HG03520 (cell line): ENCODE results near the gene OR2B2.
A peak's percentile ranks its signal among the peaks of the same experiment; 100 is the strongest.

Source experiments
- ATAC-seq: cut with Tn5 transposase; IDR thresholded peaks from one replicate; pipeline ENCODE4 v1.9.1; 2021; ENCODE audit warnings: mild to moderate bottlenecking, moderate library complexity; ENCODE audit not compliant: unreplicated experiment

Gene OR2B2

DNA sequence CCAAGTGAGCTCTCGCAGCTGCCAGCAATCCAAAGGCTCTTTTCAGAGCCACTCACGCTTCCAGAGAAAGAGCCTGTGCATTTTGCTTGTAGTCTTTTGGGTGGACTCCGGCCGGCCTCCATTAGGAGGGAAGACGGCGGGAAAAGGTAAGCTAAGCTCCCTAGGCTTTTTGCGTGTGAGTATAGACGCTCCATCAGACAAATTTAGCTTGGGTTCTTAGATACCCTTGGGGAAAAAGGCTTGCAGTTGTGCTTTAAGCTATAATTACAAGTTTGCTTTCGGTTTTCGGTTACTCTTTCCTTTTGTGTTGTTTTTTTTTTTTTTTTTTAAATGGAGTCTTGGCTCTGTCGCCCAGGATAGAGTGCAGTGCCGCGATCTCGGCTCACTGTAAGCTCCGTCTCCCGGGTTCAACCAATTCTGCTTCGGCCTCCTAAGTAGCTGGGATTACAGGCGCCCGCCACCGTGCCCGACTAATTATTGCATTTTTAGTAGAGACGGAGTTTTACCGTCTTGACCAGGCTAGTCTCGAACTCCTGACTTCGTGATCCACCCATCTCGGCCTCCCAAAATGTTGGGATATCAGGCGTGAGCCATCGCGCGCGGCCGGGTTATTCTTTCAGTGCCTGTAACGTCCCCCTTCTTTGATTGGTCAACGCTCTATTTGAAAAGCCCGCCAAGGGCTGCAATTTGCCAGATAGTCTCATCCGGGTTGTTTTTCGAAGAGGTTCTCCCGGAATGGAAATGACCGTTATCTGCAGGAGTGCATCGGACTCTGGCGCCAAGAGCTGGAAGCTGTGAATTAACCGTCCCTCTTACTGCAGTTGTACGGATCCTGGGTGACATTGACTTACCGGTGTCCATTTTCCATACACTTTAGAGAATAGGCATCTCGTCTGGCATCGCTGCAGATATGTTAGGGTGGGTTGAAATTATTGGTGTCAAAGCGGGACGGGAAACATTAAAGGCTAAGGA is 18.1 kb downstream of the OR2B2 start:
- ATAC-seq, result no peak

DNA sequence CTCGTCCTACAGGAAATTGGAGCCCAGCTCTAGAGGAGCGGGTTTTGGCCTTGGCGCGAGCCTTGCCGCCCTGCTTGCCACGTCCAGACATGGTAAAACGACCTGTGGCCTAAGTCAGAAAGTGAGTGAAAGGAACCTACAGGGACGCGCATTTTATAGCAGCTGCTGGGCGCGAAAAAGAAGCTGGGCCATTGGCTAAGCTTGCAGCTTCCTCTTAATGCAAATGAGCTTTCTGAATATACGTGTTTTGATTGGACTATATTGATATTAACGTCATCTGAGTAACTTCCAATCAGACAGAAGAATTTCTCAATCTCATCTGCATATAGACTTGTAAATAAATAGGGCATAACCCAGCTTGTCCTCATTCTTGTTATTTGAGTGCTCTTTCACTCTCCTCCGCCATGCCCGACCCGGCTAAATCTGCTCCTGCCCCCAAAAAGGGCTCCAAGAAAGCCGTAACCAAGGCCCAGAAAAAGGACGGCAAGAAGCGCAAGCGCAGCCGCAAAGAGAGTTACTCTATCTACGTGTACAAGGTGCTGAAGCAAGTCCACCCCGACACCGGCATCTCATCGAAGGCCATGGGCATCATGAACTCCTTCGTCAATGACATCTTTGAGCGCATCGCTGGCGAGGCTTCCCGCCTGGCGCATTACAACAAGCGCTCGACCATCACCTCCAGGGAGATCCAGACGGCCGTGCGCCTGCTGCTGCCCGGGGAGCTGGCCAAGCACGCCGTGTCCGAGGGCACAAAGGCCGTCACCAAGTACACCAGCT is 18.9 kb downstream of the OR2B2 start:
- peak; percentile 43 for ATAC-seq

DNA sequence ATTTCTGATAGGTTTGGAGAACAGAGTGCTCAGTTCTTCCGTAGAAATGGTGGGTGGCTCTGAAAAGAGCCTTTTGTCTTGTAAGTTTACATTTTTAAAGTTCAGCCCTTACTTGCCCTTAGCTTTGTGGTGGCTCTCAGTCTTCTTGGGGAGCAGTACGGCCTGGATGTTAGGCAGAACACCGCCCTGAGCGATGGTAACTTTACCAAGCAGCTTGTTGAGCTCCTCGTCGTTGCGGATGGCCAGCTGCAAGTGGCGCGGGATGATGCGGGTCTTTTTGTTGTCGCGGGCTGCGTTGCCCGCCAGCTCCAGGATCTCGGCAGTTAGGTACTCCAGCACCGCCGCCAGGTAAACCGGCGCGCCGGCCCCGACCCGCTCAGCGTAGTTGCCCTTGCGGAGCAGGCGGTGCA is 19.5 kb downstream of the OR2B2 start:
- no peak for ATAC-seq

DNA sequence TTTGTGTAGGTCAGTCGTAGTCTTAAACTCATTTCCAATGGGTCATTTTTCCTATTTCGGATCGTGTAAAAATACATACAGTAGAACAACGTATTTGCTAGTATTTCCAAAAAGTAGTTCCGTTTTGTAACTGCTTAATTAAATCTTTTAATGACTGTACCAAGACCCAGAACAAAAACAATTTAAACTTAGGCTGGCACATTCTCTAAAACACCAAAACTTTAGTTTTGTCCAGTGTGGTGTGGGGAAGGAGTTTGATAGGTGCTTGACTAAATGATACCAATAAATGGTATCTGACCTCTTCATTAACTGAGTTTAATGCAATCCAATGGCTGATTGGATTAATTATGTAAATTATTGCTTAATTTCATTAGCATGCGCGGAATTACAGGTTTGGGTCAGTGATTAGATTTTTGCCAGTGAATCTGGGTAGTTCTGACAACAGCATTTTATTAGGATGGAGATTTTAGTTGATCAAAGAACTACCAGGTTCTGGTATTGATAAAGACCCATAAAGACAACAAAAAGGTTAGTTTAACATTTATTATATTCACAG is 20.8 kb downstream of the OR2B2 start:
- ATAC-seq, result no peak

DNA sequence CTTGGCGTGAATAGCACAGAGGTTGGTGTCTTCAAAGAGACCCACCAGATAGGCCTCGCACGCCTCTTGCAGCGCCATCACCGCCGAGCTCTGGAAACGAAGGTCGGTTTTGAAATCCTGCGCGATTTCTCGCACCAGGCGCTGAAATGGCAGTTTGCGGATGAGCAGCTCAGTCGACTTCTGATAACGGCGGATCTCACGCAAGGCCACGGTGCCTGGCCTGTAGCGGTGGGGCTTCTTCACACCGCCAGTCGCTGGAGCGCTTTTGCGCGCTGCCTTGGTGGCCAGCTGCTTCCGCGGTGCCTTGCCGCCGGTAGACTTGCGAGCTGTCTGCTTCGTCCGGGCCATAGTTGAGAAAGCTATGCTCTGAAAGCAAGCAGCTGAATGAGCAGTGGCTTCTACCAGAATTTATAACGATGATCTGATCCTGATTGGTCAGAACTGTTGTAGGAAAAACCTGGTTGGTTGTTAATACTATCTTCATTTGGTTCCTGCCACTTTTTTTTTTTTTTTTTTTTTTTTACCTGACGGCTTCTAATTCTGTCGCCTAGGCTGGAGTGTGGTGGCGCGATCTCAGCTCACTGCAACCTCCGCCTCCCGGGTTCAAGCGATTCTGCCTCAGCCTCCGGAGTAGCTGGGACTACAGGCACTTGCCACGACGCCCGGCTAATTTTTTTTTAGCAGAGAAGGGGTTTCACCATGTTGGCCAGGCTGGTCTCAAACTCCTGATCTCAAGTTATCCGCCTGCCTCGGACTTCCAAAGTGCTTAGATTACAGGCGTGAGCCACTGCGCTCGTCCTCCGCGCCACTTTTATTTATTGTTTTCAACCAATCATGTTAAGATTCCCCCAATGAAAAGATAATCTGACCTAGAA is 21.5 kb downstream of the OR2B2 start:
- ATAC-seq, result peak; percentile 37

DNA sequence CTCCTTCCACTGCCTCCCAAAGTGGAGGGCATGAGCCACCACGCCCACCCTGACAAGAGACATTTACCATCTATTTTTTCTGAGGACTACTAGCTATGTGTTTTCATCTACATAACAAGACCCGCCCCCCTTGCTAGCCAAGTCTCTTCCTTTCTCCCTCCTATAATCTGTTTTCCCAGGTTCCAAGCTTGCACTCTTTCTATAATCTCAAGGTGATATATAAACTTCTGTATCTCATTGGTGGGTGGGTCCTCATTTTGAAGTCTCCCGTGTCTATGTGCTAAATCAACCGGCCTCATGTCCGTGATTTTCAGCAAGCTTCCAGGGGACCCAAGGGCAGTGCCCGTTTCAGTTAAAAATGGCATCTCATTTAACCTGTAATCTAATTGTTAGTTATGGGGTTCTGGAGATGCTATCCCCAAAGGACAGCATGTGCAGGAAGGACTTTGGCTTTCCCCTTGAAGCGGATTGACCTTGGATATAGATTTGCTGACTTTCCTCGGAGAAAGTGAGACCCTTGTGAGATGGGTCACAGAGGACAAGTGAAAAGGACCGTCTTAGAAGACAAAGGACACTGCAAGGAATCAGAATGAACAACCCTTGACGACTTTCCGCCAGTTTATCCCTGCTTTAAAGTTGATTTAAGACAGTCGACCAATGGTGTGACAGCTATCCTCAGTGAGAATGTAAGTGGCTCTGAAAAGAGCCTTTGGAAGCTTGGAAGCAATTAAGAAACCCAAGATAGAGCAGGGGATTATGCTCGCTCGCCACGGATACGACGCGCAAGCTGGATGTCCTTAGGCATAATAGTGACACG is 22.4 kb downstream of the OR2B2 start:
- no peak for ATAC-seq

DNA sequence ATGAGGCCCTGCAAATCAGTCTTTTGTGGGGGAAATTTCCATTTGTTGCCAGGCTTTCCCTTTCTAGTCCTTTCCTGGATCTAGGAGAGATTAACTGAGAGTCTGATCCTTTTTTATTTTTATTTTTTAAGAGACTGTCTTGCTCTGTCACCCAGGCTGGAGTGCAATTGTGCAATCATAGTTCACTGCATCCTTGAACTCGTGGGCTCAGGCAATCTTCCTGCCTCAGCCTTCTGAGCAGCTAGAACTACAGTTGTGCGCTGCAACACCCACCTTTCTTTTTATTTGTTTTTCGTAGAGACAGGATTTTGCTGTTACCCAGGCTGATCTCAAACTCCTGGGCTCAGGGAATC is 22.9 kb downstream of the OR2B2 start:
- no peak for ATAC-seq

DNA sequence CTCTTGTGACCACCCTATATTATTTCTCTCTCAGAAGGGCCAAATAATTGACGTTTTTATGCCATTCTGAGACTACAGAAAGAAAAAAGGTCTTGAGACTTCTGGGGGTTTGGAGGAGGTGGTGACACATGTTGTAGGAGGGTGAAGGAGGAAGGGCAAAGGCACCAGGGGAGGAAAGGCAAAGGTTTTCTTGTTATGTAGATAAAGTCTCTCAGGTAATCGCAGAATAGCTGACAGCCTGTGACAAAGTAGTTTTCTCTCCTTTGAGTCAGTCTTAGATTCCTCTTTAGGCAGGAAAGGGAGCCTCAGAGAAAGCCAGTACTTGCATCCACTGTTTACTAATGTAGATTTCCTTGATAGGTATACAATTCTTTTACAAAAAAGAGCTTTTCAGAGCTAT is 23.6 kb downstream of the OR2B2 start:
- ATAC-seq, result no peak

DNA sequence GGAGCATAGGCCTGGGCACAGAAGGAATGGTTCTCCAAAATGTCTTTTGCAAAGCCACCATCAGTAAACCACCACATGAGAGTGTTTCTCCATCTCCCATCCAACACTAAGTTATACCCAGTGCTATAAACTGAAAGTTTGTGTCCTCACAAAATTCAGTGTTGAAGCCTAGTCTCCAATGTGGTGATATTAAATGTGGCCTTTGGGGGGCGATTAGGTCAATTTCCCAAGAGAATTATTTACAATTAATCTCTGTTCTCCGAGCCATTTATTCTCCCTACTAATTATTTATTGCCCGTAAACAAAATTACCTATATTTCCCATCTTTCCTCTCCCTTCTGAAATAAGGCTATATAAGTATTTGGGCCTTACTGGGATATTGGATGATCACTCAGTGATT is 26.1 kb downstream of the OR2B2 start:
- no peak for ATAC-seq

DNA sequence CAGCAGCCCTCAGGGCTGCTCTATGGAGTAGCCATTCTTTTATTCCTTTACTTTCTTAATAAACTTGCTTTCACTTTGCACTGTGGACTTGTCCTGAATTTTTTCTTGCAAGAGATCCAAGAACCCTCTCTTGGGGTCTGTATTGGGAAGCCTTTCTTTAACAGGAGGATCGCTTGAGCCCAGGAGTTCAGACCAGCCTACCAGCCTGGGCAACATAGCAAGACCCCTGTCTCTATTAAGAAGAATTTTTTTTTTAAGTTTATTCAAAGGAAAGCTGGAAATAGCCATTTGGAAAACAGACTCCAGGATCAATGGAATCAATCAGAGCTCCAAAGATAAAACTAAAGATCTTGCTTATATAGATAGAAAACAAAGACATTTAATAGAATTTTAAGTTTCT is 29.1 kb downstream of the OR2B2 start:
- ATAC-seq, result no peak

DNA sequence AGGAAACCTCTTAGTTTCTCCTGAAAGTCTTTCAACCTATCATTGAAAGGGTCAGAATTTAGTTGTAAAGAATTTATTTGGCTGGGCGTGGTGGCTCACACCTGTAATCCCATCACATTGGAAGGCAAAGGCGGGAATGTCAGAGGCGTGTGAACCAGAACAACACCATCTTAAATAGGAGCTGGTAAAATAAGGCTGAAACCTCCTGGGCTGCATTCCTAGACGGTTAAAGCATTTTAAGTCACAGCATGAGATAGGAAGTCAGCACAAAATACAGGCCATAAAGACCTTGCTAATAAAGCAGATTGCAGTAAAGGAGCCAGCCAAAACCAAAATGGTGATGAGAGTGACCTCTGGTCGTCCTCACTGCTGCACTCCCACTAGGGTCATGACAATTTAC is 29.6 kb downstream of the OR2B2 start:
- no peak for ATAC-seq

DNA sequence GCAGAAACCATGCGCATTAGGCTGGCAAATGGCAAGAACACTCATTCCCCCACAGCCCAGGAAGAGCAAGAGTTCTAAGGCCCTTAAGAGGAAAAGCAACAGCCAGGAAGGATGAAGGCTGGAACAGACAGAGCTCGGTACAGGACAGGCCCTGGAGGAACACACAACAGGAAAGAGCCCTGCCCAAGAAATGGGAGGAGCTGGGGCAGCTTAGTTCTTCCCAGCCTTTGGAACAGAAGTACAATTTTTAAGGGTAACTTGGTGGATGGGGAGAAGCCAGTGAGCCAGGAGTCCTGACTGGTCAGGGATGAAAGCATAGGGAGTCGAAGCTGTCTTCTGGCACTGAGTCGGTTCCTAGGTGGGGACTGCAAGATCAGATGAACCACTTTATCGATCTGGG is 32.4 kb downstream of the OR2B2 start:
- no peak for ATAC-seq

DNA sequence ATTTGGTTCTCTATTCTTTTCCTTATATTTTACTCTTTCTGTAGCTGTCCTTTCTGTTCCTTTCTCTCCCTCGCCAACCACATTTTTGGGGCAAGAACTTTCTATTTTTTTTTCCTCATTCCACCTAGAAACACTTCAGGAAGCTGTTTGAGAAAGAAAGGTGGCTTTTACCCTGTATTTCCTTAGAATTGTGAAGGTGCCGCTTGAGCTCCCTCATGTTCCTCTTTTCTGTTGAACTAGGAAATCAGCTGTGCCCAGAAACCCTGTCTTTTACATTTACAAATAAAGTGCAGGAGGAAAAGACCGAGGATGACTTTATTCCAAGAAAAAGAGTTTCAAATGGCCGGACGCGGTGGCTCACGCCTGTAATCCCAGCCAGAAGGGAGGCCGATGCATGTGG is 38.2 kb downstream of the OR2B2 start:
- ATAC-seq, result no peak

DNA sequence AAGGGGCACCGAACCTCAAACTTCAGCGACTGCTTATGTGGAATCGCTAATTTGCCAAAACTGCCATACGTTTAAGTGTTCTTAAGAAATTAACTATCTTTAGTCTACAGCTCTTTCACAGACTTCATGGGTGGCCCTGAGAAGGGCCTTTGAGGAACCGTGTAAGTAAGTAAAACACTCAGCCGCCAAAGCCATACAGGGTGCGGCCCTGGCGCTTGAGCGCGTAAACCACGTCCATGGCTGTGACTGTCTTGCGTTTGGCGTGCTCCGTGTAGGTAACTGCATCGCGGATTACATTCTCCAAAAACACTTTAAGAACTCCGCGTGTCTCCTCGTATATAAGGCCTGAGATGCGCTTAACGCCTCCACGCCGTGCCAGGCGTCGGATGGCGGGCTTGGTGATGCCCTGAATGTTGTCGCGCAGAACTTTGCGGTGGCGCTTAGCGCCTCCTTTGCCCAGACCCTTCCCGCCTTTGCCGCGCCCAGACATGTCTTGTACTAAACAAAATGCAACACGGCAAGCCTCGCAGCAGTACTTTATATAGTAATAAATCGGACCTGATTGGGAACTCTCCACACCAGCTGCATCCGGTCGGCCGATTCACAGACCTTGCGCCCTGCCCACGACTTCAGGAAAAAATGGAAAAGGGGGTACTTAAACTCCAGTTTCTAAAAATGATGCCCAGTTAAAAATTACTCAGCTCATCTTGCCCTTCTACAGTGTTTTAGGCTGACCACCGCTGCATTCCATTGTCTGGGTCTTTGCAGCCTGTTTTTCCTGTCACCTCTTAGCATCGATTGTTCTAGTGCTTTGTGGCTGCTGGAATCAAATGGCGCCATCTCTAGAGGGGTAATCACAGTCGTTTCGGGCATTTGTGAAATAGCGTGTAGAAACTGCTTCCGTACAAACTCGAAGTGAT is 38.9 kb downstream of the OR2B2 start:
- ATAC-seq, result peak; percentile 21

DNA sequence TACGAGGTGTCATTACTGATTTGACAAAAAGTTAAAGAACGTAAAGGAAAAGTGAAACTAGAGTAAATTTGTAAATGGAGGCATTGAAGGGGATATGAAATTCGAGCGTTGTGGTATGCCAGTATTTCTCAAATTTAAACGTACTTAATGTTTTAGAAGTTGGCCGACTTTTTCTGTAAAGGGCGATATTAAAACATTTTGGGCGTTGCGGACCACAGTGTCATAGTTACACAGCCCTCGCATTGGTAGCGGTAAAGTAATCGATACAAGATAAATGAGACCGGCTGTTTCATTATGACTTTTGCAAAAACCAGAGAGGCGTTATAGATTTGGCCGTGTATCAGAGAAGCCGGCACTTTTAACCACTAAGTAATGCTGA is 39.6 kb downstream of the OR2B2 start:
- peak; percentile 23 for ATAC-seq

DNA sequence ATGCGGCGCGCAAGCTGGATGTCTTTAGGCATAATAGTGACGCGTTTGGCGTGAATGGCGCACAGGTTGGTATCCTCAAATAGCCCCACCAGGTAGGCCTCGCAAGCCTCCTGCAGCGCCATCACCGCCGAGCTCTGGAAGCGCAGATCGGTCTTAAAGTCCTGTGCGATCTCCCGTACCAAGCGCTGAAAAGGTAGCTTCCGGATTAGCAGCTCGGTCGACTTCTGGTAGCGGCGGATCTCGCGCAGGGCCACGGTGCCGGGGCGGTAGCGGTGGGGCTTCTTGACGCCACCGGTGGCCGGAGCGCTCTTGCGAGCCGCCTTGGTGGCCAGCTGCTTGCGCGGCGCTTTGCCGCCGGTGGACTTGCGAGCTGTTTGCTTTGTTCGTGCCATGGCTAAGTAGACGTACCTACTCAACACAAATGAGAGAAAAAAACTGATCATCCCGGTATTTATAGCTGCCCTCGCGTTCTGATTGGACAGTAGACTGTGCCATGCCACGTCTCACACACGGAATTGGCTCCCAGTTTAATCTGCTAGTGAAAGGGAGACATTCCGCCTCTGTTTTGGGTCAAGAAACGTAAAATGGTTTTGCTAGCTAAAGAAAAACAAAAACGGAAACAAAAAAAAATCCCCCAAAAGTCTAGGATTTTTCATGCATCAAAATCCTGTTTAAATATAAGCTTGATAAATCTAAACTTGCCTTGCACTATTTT is 40.1 kb downstream of the OR2B2 start:
- ATAC-seq, result peak; percentile 40

DNA sequence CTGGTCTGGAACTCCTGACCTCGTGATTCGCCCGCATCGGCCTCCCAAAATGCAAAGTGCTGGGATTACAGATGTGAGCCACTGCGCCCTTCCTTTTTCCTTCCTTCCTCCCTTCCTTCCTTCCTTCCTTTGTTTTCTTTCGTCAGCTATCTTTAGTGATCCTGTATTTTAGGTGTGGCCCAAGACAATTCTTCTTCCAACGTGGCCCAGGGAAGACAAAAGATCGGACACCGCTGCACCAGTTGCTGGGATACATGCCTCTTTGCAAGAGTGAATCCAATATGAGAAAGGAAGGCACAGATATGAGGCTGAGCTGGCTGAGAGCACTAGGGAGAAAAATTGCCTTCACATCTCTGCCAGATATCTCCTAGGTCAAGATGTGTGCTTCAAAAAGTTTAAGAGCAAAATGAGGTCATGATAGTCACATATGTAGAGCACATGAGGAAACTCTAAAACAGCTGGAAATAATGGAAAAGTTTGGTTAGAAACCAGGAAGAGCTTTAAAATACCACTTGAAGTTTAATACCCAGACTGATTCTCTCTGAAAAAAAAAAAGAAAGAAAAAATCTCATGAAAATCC is 41.8 kb downstream of the OR2B2 start:
- ATAC-seq, result no peak

DNA sequence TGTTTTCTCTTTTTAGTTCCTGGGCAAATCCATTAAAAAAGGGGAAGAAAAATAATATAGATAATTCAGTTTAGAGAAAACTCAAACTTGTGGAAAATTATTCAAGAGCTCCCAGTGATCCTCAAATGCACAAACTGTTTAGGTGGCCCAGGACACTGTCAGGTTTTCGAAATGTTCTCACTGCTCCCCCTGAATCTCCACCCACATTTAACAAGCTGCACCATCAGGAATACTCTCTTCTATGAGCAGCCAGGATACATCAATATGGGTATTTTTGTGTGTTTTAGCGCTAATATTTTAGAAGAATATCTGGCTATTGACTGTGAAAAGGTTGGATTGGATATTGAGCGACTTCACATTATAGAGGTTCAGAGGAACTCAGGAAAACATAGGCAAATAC is 43.9 kb downstream of the OR2B2 start:
- no peak for ATAC-seq
